ENCODE results near the gene MYRFL.

GRCh38 chr12:69921831-69922230 lies 96.8 kb downstream of the MYRFL start:
- TF ChIP-seq POLR2AphosphoS5 (IDR thresholded peaks at IDR 0.05), result no peak
- no peak for TF ChIP-seq EP300 (IDR thresholded peaks at IDR 0.05)
- TF ChIP-seq CTCF (IDR thresholded peaks at IDR 0.05), result no peak
- TF ChIP-seq POLR2A (IDR thresholded peaks at IDR 0.05), result no peak

Measured in upper lobe of left lung (tissue), 4 donors.